ENCODE results near the gene GNL3L.

DNA sequence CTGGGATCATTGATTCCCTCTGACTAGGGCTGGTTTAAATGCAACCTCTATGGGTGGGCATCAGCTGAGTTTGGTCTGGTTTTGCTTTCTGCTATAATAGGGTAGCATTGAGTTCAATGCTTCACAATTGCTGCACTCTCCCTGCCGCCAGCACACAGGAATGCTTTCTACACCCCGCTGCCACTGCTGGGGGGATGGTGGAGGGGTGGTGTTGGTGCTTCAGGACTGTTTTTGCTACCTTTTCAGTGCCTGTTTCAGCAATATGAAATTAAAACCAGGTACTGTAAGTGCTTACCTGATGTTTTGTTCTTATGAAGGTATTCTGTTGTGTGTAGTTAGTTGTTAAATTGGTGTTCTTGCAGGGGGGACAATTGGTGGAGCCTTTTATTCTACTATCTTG, 67.7 kb downstream of the GNL3L start:
- TF ChIP-seq TAF1 (IDR thresholded peaks at IDR 0.05; ENCODE audit: low read depth, low read length) (no peak), POLR2A (IDR thresholded peaks at IDR 0.05; ENCODE audit: low read depth, low read length) (no peak), POLR2AphosphoS5 (IDR thresholded peaks at IDR 0.05; ENCODE audit: low read depth, low read length) (no peak), SPI1 (IDR thresholded peaks at IDR 0.05; ENCODE audit: low read depth, low read length) (peak; percentile 77), PAX5 (IDR thresholded peaks at IDR 0.05; ENCODE audit: insufficient read depth, low read length, severe bottlenecking) (no peak)
